Body of pancreas (tissue), 4 donors: Measurements from ENCODE around the gene USP47.

ENCODE experiments used
- POLR2A ChIP-seq, 3 donors: fragments of 450-650 bp; IDR thresholded peaks; one replicate each; pipeline ENCODE4 v1.6.1; 2016; ENCODE audit warnings: antibody characterized with exemption in 3 of 3, mild to moderate bottlenecking in 2 of 3
- TF ChIP-seq, protein P1 (sequence below), 7 experiments: fragments of 450-650 bp in 4 of 7; fragments of 200-600 bp in 3 of 7; sonication (generic) in 3 of 7; IDR thresholded peaks; one replicate each; pipeline ENCODE4 v1.5.1; 2016 to 2019; ENCODE audit warnings: antibody characterized with exemption in 7 of 7

DNA sequence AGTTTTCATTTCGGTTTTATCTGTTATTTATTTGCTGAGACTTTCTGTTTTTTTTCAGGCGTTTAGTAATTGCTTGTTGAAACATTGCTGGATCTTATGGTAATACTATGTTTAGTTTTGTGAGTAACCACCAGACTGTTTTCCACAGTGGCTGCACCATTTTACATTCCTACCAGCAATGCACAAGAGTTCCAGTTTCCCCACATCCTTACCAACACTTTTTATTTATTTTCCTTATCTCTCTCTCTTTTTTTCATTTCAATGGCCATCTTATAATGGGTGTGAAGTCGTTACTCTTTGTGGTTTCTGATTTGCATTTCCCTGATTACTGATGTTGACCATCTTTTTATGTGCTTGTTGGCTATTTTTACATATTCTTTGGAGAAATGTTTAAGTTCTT, 23.7 kb downstream of the USP47 start:
- TF ChIP-seq POLR2A (IDR thresholded peaks at IDR 0.05), result no peak
- TF ChIP-seq, protein P1, sequence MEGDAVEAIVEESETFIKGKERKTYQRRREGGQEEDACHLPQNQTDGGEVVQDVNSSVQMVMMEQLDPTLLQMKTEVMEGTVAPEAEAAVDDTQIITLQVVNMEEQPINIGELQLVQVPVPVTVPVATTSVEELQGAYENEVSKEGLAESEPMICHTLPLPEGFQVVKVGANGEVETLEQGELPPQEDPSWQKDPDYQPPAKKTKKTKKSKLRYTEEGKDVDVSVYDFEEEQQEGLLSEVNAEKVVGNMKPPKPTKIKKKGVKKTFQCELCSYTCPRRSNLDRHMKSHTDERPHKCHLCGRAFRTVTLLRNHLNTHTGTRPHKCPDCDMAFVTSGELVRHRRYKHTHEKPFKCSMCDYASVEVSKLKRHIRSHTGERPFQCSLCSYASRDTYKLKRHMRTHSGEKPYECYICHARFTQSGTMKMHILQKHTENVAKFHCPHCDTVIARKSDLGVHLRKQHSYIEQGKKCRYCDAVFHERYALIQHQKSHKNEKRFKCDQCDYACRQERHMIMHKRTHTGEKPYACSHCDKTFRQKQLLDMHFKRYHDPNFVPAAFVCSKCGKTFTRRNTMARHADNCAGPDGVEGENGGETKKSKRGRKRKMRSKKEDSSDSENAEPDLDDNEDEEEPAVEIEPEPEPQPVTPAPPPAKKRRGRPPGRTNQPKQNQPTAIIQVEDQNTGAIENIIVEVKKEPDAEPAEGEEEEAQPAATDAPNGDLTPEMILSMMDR (IDR thresholded peaks at IDR 0.05), result no peak
